Stimulated activated CD4-positive, alpha-beta T cell treated with anti-CD3 and anti-CD28 coated beads, Interleukin-12 subunit alpha, Interleukin-12 subunit beta, amount 100 ng/mL, for 4 hours (primary cell): ENCODE data around the gene SLC9B1.

ENCODE experiments used
- DNase-seq: peaks from one replicate; pipeline ENCODE4 v3.0.0-alpha.2; 2020

Gene SLC9B1, protein sequence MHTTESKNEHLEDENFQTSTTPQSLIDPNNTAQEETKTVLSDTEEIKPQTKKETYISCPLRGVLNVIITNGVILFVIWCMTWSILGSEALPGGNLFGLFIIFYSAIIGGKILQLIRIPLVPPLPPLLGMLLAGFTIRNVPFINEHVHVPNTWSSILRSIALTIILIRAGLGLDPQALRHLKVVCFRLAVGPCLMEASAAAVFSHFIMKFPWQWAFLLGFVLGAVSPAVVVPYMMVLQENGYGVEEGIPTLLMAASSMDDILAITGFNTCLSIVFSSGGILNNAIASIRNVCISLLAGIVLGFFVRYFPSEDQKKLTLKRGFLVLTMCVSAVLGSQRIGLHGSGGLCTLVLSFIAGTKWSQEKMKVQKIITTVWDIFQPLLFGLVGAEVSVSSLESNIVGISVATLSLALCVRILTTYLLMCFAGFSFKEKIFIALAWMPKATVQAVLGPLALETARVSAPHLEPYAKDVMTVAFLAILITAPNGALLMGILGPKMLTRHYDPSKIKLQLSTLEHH

GRCh38 chr4:103019308-103020124 is at the start of gene SLC9B1:
Gene SLC9B1 (minus strand): TSS chr4:103019705. CDS start chr4:102991711, 27,994 bp downstream.
- peak; percentile 91 for DNase-seq

GRCh38 chr4:103067841-103068547 is 48.5 kb upstream of the SLC9B1 start:
- no peak for DNase-seq

- DNase-seq = no peak
Measured at GRCh38 chr4:103060453-103061148, 41.1 kb upstream of the SLC9B1 start.

DNA sequence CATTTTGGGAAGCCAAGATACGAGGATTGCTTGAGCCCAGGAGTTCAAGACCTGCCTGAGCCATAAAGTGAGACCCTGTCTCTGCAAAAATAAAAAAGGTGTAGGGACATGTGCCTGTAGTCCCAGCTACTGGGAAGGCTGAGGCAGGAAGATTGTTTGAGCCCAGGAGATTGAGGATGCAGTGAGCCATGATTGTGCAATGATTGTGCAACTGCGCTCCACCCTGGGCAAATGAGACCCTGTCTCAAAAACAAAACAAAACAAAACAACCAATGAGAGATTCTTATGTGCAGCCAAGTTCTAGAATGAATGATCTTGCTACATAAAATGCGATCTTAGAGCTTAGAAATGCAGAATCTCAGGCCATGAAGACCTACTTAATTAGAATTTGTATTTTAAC is 34.5 kb upstream of the SLC9B1 start:
- no peak for DNase-seq

DNA sequence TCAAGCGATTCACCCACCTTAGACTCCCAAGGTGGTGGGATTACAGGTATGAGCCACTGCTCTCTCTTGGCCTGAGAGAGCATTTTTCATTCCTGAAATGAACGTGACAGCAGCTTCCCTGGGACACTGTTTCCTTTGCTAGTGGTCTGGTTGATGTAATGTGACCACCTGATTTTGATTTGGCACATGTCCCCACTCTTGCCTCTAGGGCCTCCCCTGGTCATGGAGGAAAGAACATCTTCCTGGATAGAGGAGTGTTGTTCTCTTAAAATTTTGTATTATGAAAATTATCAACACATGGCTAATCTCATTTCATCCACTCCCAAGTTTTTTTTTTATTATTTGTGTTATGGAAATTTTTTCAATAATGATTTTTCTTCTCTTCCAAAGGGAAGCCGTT is 33.3 kb upstream of the SLC9B1 start:
- no peak for DNase-seq

DNA sequence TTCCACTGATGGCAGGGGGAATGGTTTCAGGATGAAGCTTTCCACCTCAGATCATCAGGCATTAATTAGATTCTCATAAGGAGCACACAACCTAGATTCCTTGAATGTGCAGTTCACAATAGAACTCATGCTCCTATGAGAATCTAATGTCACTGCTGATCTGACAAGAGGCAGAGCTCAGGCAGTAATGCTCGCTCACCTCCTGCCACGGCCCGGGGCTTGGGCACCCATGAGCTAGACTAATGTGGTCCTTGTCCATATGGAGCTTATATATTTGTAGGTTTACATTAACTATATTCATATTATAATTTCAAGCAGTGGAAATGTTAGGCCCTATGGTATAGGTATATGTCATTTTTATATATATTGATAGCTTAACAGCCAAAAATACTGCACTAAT is 32.6 kb upstream of the SLC9B1 start:
- no peak for DNase-seq

- no peak for DNase-seq
Measured at GRCh38 chr4:103050736-103051436, 31.4 kb upstream of the SLC9B1 start.

- peak; percentile 5 for DNase-seq
Measured at GRCh38 chr4:103046416-103047290, 27.1 kb upstream of the SLC9B1 start.

DNA sequence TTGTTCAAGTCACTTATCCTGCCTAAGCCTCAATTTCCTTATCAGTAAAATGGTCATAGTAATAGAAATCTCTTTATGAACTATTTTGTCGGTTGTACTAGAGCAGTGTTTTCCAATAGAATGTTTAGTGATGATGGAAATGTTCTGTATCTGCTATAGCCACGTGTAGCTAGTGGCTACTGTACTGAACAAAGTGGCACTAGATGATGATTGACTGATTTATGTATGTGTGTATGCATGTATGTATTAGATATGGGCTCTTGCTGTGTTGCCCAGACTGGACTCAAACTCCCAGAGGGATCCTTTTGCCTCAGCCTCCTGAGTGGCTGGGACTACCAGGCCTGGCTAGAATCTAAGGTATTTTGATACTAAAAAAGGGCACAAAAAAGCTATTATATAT is 24.7 kb upstream of the SLC9B1 start:
- DNase-seq = no peak

DNA sequence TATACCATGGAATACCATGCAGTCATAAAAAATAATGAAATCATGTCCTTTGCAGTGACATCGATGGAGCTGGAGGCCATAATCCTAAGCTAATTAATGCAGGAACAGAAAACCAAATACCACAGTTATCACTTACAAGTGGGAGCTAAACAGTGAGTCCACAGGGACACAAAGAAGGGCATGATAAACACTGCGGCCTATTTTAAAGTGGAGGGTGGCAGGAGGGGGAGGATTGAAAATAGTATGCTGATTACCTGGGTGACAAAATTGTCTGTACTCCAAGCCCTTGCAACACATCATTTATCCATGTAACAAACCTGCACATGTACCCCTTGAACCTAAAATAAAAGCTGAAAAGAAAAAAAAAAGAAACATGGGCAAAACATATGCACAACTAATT is 16.7 kb upstream of the SLC9B1 start:
- no peak for DNase-seq

- DNase-seq = no peak
Measured at GRCh38 chr4:103032574-103032973, 13.1 kb upstream of the SLC9B1 start.

DNA sequence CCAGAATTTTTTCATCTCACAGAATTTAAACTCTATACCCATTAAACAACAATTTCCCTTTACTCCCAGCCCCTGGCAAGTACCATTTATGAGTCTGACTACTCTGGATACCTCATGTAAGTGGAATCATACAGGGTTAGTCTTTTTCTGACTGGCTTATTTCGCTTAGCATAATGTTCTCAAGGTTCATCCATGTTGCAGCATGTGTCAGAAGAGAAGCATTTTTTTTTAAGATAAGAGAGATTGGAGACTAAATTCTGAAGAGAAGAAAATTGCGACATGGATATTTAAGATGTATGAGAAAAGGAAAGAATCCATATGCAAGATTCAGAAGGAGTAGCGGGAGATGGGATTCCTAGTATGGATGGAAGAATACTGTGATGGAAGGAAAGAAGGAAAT is 11.3 kb upstream of the SLC9B1 start:
- no peak for DNase-seq

DNA sequence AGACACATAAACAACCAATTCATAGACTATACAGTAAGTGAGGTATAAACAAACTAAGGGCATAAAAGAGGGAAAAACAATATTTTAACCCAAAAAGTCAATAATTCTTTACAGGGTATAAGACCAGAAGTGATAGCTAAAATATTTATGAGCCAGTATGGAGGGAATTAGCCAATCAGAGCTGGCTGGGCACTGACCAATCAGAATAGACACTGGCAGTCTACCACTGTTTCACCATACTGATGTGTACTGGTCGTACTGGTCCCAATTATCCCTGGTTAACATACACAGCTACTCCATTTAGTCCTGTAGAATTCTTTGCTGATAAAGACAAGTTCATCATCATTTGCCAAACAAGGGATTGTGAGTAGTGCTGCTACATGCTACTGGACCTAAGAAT is 9.8 kb upstream of the SLC9B1 start:
- no peak for DNase-seq

- no peak for DNase-seq
Measured at GRCh38 chr4:103026868-103027267, 7.4 kb upstream of the SLC9B1 start.

- no peak for DNase-seq
Measured at GRCh38 chr4:103024996-103025395, 5.5 kb upstream of the SLC9B1 start.

DNA sequence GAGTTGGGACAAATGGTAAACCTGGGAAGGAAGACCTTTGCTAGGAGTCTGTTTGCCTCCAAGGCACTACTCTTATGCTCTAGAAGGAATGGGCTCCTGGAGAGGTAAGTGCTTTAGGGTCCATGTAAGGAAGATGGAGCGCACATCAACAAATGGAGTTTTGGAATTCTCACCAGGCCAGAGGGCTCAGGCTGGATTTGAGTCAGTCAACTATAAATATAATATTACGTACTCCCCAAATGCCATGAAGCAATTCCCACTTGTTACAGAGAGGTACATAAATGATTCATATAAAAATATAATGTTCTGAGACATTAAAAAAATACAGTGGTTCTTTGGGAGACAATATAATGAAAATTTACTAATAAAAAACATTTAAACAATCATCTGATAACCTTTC is 1.6 kb upstream of the SLC9B1 start:
- DNase-seq = no peak

GRCh38 chr4:103018391-103019307 is 856 bp downstream of the SLC9B1 start:
- no peak for DNase-seq

DNA sequence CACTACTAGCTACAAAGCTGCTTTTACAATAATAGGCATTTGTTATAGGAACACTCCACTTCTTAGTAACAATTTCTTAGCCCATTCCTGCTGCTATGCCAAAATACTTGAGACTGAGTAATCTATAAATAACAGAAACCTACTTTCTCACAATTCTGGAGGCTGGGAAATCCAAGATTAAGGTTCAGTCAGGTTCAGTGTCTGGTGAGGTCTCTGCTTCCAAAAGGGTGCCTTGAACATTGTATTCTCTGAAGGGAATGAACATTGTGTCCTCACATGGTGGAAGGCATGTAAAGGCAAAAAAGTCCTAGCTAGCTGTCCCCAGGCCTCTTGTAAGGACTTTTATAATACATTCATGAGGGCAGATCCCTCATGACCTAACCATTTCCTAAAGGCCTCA is 7.0 kb downstream of the SLC9B1 start:
- no peak for DNase-seq

- DNase-seq = no peak
Measured at GRCh38 chr4:103012060-103012459, 7.4 kb downstream of the SLC9B1 start.
